ENCODE data around the gene BAG2.
A peak's percentile ranks its signal among the peaks of the same experiment; 100 is the strongest.

BAG2 gene

DNA sequence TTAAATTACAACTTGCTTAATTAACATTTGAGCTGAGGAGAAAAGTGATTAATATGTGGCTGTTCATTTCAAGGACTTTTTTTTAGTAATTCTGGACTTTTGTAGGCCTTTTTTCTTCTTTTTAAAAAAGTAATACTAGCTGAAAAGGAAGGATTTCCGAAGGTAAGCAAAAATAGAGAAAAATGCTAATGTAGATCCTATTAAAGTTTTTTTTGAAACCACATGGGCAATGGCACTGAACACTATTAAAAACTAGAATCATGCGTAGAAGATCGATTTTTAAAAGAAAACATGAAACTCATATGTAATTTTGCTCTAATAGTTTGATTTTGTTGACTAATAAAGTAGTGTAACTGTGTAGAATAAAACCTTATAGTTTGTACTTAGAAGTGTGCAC is 2.4 kb downstream of the BAG2 start:
- no peak for DNase-seq

- no peak for DNase-seq
Measured at GRCh38 chr6:57177545-57178265, 5.6 kb downstream of the BAG2 start.

DNA sequence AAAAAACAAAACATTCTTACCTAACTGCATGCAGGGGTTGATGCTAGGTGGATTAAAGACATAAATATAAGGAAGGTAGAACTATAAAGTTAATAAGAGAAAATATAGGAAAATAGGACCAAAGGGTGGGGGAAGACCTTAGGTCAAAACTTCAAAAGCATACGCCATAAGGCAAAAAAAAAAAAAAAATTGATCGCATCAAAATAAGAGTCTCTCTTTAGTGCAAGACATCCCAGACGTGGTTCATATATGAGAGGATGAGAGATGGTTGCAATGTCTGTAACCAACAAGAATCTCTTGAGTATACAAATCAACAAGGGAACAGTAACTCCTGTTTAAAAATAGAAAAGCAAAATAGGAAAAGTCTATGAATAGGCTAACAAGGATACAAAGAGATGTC is 8.5 kb downstream of the BAG2 start:
- no peak for DNase-seq

DNA sequence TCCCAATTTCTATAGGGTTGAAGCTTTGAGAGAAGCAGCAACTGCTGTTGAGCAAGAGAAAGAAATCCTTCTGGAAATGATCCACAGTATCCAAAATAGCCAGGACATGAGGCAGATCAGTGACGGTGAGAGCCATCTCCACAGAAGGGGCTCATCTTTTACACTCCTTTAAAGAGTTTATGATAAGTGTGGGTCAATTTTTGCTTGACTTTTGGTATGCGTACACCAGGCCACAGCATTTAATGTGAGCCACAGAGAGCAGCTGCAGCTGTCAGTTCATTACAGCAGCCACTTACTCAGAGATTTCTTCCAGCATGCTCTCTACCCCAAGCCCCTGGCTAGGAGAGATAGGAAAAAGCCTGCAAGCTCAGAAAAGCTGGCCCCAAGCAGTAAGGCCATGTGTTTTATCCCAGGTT is 9.9 kb downstream of the BAG2 start:
- DNase-seq, result no peak

DNA sequence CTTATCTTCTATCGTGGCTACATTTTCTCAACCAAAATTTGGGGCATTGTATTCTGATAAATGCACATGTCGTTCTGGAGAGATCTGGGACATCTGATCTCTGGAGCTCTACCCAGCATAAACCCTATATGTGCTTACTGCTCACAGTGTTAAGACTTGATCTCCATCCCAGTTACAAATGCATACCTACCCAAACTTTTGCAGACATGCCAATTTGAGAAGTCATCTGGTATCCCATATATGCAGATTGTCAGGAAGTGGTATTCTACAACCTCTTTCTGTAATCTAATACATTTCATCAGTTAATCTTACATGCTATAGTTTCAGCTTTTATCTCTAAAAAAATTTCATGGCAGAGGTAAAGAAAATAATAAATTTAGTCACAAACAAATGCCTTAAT is 11.2 kb downstream of the BAG2 start:
- no peak for DNase-seq

- no peak for DNase-seq
Measured at GRCh38 chr6:57190140-57190539, 18.0 kb downstream of the BAG2 start.

- no peak for DNase-seq
Measured at GRCh38 chr6:57193177-57193576, 21.1 kb downstream of the BAG2 start.

DNA sequence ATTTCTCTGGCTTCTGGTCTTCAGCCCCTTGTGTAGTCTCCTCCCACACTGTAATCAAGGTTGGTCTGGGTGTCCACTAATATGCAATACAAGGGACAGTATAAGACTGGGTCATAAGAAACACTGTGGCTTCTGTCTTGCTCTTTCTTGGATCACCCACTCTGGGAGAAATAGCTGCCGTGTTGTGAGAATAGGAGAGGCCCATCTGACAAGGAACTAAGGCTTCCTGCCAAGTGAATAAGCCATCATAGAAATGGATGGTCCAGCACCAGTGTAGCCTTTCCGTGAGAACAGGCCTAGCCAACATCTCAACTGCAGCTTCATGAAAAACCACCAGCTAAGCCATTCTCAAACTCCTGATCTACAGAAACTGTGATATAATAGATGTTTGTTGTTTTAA is 23.3 kb downstream of the BAG2 start:
- no peak for DNase-seq

- DNase-seq, result no peak
Measured at GRCh38 chr6:57198926-57199636, 27.0 kb downstream of the BAG2 start.

- no peak for DNase-seq
Measured at GRCh38 chr6:57201718-57202117, 29.6 kb downstream of the BAG2 start.

DNA sequence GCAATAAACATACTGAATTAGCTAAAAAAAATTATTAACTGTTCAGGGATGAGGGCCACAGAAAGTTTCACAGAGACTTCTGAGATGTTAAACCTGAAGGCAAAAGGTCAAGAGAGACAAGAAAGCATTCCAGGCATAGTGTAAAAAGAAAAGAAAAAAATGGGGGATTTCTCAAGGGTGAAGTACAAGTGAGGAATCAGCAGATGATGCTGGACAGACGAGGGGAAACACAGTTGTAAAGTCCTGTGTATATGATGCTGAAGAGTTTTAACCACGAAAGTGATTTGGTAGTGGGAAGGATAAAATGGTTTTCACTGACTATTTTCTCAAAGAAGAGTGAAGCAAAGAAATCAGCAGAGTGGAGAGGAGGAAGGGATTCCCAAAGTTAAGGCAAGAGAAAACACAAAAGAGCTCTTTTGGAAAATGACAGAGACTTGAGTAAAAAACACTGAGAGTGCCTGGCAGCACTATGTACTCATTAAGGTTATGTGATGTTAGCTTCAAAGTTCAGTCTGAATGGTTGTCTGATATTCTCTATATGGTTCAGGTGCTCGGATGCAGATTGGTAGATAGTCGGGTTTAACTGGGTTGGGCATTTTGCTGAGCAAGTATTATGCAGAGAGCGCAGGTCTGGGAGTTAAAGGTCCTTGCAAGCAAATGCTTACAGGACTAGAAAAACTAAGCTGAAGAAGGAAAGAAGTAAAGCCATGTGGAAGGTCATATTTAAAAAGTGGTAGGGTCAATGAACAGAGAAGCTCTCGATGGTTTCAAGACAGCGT is 33.6 kb downstream of the BAG2 start:
- DNase-seq, result no peak

GRCh38 chr6:57207141-57207540 is 35.0 kb downstream of the BAG2 start:
- no peak for DNase-seq

DNA sequence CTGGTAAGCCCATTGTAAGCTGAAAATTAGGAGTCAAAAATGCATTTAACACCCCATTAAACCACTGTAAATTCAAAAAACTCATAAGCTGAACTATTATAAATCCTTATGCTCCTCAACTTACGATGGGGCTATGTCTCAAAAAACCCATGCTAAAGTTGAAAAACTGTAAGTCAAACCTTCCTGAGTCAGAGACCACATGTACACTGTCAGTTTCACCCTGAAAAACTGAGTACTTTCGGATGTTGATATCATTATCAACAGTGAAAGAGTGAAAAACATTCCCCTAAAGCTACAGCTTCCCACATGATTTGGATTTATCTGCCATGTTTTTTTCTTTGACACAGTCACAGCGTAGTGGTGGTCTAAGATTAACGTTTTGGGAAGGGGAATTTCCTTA is 35.7 kb downstream of the BAG2 start:
- DNase-seq, result no peak

DNA sequence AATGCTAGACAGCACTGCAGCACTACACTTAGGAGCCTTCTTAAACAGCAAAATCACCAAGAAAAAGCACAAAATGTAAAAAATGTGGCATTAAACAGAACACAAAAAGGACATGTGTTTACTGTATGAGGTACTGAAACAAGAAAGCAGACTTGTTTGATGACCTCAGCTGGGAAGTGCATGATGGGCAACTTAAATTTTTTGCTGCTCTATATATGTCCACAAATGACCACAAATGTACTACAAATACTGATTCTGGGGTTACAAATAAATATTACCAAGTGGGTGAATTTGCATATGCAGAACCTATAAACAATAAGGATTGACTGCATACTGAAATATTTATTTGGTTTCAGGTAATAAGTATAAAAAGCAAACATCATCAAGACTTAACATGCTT is 36.9 kb downstream of the BAG2 start:
- no peak for DNase-seq

DNA sequence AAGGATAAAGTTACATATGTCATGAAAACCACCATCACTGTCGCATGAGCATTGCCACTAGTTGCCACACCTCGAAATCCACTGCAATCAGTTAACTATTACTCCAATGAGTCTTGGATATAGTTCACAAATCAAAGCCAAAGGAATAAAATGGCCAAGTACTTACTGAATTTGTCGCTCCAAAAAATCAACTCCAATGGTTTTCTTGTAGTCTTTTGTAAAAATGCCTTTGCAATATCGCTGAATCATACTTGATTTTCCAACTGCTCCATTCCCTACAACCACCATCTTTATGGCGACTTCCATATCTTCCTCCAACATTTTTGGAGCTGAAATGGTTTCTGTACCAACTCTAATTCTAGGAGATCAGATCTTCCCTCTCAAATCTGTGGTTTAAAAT is 37.9 kb downstream of the BAG2 start:
- DNase-seq, result no peak

- DNase-seq, result no peak
Measured at GRCh38 chr6:57215260-57215659, 43.1 kb downstream of the BAG2 start.

DNA sequence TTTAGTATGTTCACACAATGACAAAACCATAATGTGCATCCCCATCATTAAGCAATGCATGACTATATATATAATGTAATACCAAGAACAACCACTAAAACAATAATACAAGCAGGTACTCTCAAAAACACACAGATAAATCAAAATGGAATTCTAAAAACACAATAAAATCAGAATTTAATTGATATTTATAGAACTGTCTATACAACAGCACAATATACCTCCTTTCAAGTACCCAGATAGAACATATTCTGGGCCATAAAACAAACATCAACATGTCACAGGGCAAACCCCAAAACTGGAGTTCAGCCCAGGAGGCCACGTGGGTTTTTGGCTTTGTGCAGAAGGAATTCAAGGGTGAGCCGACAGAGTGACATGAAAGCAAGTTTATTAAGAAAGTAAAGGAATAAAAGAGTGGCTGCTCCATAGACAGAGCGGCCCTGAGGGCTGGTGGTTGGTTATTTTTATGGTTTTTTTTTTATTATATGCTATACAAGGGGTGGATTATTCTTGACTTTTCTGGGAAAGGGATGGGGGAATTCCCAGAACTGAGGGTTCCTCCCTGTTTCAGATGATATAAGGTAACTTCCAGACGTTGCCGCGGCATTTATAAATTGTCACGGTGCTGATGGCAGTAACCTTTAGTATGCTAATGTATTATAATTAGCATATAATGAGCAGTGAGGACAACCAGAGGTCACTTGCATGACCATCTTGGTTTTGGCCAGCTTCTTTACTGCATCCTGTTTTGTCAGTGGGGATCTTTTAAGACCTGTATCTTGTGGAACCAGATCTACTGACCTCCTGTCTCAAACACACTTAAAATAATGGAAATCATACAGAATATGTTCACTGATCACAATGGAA is 44.3 kb downstream of the BAG2 start:
- DNase-seq, result no peak

DNA sequence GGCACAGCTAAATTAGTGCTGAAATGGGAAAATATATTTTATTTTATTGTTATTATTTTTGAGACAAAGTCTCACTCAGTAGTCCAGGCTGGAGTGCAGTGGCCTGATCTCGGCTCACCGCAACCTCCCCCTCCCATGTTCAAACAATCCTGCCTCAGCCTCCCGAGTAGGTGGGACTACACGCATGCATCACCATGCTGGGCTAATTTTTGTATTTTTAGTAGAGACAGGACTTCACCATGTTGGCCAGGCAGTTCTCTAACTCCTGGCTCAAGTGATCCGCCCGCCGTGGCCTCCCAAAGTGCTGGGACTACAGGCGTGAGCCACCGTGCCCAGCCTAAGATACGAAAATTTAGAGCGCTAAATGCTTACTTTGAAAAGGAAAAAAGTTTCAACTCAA is 45.1 kb downstream of the BAG2 start:
- no peak for DNase-seq

DNA sequence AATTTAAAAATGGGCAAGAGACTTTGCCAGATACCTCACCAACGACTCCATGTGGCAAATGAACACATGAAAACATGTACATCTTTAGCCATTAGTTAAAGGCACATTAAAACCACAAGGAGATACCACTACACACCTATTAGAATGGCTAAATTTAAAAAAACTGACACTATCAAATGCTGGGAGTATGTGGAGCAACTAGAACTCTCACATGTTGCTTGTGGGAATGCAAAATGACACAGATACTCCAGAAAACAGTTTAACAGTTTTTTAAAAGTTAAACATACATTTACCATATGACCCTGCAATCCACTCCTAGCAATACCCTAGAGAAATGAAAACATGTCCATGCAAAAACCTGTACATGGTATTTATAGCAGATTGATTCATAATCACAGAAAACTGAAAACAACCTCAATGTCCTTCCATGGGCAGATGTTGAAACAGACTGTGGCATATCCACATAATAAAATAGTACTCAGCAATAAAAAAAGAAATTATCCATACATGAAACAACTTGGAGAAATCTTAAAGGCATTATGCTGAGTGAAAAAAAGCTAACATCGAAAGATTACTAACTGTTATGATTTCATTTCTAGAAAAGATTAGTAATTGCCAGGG is 48.1 kb downstream of the BAG2 start:
- DNase-seq, result no peak

GRCh38 chr6:57221191-57221935 is 49.2 kb downstream of the BAG2 start:
- DNase-seq, result peak; percentile 31 to 62 (median 44)

- DNase-seq, result peak; percentile 86 to 93 (median 91)
Measured at GRCh38 chr6:57221936-57222742, 50.0 kb downstream of the BAG2 start, which contains the start of gene RAB23. Gene RAB23, minus strand, starts transcription at chr6:57222307. Its CDS starts 11,927 bp downstream, at chr6:57210380.
